Prostate gland (tissue), 2 donors: ENCODE measurements around the gene GPRC5A.

ENCODE experiments used
- POLR2A ChIP-seq: fragments of 450-650 bp; IDR thresholded peaks from one replicate; pipeline ENCODE4 v1.6.1; 2016; ENCODE audit warnings: antibody characterized with exemption, mild to moderate bottlenecking
- TF ChIP-seq, protein P1 (sequence below), 4 experiments: fragments of 200-600 bp in 2 of 4; fragments of 450-650 bp in 2 of 4; sonication (generic) in 2 of 4; IDR thresholded peaks; 1 replicate in 3 of 4; 2 replicates in 1 of 4; pipeline ENCODE4 v1.5.1; 2016 to 2019; ENCODE audit warnings: antibody characterized with exemption in 4 of 4, mild to moderate bottlenecking in 2 of 4, moderate library complexity in 2 of 4

DNA sequence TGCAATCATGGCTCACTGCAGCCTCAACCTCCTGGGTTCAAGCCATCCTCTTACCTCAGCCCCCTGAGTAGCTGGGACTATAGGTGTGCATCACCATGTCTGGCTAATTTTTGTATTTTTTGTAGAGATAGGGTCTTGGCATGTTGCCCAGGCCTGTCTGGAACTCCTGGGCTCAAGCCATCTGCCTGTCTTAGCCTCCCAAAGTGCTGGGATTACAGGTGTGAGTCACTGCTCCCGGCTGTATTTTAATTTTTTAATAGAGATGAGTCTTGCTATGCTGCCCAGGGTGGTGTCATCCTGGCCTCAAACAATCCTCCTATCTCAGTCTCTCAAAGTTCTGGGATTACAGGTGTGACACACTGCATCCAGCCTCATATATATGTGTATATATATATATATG lies 31.7 kb upstream of the GPRC5A start:
- TF ChIP-seq, protein P1, sequence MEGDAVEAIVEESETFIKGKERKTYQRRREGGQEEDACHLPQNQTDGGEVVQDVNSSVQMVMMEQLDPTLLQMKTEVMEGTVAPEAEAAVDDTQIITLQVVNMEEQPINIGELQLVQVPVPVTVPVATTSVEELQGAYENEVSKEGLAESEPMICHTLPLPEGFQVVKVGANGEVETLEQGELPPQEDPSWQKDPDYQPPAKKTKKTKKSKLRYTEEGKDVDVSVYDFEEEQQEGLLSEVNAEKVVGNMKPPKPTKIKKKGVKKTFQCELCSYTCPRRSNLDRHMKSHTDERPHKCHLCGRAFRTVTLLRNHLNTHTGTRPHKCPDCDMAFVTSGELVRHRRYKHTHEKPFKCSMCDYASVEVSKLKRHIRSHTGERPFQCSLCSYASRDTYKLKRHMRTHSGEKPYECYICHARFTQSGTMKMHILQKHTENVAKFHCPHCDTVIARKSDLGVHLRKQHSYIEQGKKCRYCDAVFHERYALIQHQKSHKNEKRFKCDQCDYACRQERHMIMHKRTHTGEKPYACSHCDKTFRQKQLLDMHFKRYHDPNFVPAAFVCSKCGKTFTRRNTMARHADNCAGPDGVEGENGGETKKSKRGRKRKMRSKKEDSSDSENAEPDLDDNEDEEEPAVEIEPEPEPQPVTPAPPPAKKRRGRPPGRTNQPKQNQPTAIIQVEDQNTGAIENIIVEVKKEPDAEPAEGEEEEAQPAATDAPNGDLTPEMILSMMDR (IDR thresholded peaks at IDR 0.05): no peak
- no peak for TF ChIP-seq POLR2A
